ENCODE measurements around the gene ZNF174.

ZNF174 gene

DNA sequence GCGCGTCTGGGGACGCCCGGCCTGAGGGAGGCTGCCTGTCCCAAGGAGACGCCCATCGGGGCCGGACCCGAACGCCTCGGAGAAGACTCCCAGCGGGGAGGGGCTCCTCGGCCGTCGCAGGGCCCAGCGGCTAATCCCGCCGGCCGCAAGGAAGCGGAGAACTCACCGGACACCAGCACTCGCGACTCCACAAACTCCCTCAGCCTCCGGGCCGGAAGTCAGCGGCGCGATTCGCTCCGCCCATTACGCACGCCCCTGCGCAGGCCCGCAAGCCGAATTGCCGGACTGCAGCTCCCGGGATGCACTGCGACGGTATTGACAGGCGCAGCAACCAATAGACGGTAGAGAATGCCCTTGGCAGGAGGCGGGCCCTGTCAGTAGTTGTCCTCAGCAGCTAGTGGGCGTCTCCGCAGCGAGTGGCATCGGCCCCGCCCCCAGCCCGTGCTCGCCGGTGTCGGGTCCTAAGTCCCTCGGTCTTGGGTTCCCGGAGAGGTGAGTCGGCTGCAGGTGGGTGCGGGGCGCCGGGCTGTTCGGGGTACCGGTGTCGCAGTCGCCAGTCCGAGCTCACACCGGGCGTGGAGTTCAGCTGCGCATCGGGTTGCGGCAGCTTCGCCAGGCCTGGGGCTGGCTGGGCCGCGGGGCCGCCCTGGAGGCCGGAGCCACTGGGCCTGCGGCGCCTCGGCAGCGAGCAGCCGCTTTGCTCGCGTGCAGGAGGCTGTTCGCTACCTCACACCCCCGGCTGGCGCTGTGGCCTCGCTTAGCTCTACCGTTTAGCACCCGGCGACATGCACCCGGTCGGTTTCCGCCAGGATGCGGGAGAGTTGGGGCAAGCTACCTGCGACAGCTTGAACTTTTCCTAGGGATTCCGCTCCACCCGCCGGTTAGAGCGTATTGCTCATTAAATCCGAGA lies at the start of gene ZNF174, which contains the start of gene ZSCAN32:
Gene ZNF174, plus strand, starts transcription at position 437 of the 910 bp plus-strand sequence. CDS start 790 bp downstream, outside the sequence.
Gene ZSCAN32, minus strand, starts transcription at position 226 of the 910 bp plus-strand sequence. CDS start 3,447 bp downstream, outside the sequence.
- peak within 1 kb of the TSS; percentile 76 for H3K4me3 ChIP-seq (replicated peaks; ENCODE audit: low read depth, low read length)
- TF ChIP-seq, protein P1, sequence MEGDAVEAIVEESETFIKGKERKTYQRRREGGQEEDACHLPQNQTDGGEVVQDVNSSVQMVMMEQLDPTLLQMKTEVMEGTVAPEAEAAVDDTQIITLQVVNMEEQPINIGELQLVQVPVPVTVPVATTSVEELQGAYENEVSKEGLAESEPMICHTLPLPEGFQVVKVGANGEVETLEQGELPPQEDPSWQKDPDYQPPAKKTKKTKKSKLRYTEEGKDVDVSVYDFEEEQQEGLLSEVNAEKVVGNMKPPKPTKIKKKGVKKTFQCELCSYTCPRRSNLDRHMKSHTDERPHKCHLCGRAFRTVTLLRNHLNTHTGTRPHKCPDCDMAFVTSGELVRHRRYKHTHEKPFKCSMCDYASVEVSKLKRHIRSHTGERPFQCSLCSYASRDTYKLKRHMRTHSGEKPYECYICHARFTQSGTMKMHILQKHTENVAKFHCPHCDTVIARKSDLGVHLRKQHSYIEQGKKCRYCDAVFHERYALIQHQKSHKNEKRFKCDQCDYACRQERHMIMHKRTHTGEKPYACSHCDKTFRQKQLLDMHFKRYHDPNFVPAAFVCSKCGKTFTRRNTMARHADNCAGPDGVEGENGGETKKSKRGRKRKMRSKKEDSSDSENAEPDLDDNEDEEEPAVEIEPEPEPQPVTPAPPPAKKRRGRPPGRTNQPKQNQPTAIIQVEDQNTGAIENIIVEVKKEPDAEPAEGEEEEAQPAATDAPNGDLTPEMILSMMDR (IDR thresholded peaks at IDR 0.05; ENCODE audit: low read length, missing control alignments) = no peak
- peak; percentile 99 for DNase-seq (ENCODE audit: low read depth)

DNA sequence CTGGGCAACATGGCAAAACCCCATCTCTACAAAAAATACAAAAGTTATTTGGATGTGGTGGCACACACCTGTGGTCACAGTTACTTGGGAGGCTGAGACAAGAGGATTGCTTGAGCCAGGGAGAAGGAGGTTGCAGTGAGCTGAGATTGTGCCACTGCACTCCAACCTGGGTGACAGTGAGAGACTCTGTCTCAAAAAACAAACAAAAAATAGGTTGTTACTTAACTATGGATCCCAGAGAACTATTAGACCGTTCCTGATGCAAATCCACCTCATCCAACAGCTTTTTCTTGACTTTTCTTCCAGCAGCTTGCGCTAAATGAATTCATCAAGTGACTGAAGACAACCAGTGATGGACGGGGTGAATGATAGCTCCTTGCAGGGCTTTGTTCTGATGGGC lies 45.4 kb upstream of the ZNF174 start, which contains the start of gene OR2C1:
Gene OR2C1, plus strand, starts transcription at position 301 of the 400 bp plus-strand sequence. Its CDS starts 52 bp downstream, at position 353.
- TF ChIP-seq, protein P1 (IDR thresholded peaks at IDR 0.05; ENCODE audit: low read length, missing control alignments) = no peak
- H3K4me3 ChIP-seq (replicated peaks; ENCODE audit: low read depth, low read length) = no peak within 1 kb of the TSS
- DNase-seq (ENCODE audit: low read depth) = no peak

DNA sequence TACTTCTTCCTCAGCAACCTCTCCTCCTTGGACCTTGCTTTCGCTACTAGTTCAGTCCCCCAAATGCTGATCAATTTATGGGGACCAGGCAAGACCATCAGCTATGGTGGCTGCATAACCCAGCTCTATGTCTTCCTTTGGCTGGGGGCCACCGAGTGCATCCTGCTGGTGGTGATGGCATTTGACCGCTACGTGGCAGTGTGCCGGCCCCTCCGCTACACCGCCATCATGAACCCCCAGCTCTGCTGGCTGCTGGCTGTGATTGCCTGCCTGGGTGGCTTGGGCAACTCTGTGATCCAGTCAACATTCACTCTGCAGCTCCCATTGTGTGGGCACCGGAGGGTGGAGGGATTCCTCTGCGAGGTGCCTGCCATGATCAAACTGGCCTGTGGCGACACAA lies 44.9 kb upstream of the ZNF174 start:
- no peak overlapping the region for H3K4me3 ChIP-seq (replicated peaks; ENCODE audit: low read depth, low read length)
- TF ChIP-seq, protein P1 (IDR thresholded peaks at IDR 0.05; ENCODE audit: low read length, missing control alignments) = no peak
- DNase-seq (ENCODE audit: low read depth) = no peak

DNA sequence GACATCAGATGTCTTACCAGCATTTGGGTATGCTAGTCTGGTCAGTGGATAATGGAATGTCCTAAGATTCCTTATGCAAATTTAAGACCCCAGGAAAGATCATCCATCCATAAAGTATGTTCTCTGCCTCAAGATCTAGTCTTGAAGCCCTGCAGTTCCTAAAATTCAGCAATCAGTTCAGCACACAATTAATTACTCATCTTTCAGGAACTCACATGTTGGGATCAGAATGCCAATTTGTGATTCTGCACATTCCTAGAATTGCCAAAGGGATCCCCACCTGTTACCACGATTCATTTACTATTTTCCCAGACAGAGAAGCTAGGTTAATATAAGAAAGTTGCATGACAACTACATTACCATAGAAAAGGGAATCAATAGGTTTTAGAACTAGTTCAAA lies 42.1 kb upstream of the ZNF174 start:
- H3K4me3 ChIP-seq (replicated peaks; ENCODE audit: low read depth, low read length) = no peak overlapping the region
- DNase-seq (ENCODE audit: low read depth) = no peak
- TF ChIP-seq, protein P1 (IDR thresholded peaks at IDR 0.05; ENCODE audit: low read length, missing control alignments) = no peak

DNA sequence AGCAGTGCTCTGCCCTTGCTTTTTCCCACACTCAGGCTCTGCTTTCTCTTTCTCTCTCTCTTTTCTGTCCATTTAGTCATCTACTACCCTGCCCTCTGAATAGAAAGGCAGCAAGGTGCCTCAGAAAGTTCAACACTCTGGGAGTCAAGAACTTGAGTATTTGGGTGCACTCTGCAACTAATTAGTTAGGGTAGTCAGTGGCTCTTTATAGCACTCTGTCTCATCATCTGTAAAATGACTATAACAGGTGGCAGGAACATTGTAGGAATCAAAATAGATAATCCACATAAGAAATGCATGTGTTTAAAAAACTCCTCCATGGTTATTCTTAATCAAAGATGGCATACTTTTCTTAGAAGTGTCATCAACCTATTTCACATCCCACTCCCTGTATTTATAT lies 38.1 kb upstream of the ZNF174 start:
- H3K4me3 ChIP-seq (replicated peaks; ENCODE audit: low read depth, low read length) = no peak overlapping the region
- no peak for DNase-seq (ENCODE audit: low read depth)
- TF ChIP-seq, protein P1 (IDR thresholded peaks at IDR 0.05; ENCODE audit: low read length, missing control alignments) = no peak

DNA sequence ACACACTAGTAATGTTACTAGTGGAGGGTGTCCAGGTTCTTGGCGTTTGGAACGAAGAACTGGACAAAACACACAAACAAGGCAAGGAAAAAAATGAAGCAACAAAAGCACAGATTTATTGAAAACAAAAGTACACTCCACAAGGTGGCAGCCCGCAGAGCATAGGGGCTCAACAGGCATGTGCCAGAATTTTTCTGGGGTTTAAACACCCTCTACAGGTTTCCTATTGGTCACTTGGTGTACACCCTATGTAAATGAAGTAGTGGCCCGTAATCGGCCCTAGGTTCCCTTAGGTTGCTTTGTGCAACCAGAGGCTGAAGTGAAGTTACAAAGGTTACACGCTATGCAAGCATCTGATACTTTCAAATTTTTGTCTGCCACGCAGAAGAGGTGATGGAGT lies 37.2 kb upstream of the ZNF174 start:
- DNase-seq (ENCODE audit: low read depth) = no peak
- TF ChIP-seq, protein P1 (IDR thresholded peaks at IDR 0.05; ENCODE audit: low read length, missing control alignments) = no peak
- H3K4me3 ChIP-seq (replicated peaks; ENCODE audit: low read depth, low read length) = no peak overlapping the region
